NCI-H460 (cell line): Measurements from ENCODE around the gene FBRSL1. TPM values are rescaled to one million over a fixed set of nuclear protein-coding genes. Genes with fewer than 3 reads are reported as not detected.

Experiments used
- DNase-seq: peaks from one replicate; pipeline ENCODE4 v3.0.0-alpha.2; 2016; ENCODE audit warnings: low read depth; ENCODE audit errors: extremely low read depth
- total RNA-seq: library from RNA; depleted of rRNA; stranded (reverse); fragments of >200 nt; shearing (Covaris generic); gene quantifications from 2 replicates; pipeline ENCODE4 v1.2.3, GENCODE V29; 2014; rRNA removed

The FBRSL1 gene
- total RNA-seq, 1 experiment from 2014 or later = 18.2 TPM

DNA sequence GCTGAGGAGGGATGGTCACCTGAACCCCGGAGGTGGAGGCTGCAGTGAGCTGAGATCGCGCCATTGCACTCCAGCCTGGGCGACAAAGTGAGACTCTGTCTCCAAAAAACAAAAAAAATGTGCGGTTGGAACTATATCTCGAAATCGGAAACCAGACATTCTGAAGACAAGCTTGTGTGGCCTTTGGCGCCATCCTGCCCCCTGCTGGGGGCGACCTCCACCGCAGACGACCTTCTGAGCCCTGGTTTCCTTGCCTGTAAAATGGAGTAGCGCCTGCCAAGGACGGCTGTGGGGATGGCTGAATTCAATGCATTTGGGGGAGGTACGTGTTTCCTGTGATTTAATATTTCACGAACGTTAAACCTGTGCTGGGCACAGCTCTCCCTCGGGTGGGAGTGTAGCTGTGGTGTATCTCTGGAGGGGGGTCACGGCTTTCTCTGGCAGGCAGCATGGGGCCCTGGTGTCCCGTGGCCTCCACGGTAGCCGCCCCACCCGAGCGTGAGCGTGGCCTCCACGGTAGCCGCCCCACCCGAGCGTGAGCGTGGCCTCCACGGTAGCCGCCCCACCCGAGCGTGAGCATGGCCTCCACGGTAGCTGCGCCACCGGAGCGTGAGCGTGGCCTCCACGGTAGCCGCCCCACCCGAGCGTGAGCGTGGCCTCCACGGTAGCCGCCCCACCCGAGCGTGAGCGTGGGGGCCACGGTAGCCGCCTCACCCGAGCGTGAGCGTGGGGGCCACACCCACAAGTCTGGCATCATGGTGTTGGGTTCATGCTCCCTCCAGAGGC lies 65.1 kb downstream of the FBRSL1 start:
- DNase-seq = no peak

GRCh38 chr12:132555686-132556085 lies 65.7 kb downstream of the FBRSL1 start:
- DNase-seq = no peak

- no peak for DNase-seq
Observed at GRCh38 chr12:132556216-132556615, 66.3 kb downstream of the FBRSL1 start.

DNA sequence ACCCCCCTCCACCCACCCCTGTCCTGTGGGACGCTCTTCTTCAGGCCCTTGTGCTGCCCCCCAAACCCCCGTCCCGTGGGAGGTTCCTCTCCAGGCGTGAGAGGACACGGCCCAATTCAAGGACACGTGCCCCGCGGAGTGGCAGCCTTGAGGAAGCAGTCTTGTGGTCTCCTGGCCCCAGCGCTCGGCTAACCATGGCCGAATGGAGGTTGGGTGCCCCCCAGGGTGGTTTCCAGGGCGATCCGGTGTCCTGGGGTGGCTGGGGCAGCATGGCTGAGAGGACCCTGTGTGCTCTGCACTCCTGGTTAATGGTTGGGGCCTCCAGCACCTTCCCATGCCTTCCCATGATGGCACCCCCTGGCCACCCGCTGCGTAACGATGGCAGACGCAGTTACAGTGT lies 66.8 kb downstream of the FBRSL1 start:
- DNase-seq = no peak

GRCh38 chr12:132557291-132558015 lies 67.5 kb downstream of the FBRSL1 start:
- DNase-seq = no peak

DNA sequence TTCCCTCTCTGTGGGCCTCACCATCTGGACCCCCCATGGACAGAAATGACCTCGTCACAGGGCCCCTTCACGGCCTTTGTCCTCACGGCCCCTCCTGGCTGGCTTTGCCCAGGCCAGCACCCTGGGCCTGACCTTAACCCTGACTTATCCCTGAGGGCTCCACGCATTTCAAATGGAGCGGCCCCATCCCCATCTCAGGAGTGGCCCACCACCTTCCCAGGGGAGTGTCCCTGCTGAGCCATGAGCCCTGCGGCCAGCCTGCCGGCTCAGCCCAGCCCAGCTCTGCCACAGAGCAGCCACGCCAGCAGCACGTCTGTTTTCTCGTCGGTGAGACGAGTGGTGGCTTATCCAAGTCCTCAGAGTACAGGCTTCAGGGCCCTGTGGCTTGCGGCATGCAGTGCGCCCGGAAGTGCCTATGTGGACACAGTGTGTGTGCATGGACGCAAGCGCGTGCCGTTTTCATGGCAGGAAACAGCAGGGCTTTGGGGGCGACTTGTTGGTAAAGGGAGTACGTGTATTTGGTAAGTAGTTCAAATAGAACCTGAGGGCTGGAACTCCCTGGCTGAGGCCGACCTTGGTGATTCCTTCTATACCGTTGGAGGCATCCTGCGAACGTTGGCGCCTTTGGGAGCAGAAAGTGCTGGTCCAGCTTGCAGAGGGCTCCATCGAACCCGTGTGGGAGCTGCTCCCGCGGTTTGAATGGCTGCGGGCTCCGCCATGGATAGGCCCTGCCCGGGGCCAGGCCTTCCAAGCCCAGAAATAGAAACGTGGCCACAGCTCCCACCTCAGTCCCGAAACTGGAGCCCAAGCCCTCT lies 68.3 kb downstream of the FBRSL1 start:
- DNase-seq = no peak

DNA sequence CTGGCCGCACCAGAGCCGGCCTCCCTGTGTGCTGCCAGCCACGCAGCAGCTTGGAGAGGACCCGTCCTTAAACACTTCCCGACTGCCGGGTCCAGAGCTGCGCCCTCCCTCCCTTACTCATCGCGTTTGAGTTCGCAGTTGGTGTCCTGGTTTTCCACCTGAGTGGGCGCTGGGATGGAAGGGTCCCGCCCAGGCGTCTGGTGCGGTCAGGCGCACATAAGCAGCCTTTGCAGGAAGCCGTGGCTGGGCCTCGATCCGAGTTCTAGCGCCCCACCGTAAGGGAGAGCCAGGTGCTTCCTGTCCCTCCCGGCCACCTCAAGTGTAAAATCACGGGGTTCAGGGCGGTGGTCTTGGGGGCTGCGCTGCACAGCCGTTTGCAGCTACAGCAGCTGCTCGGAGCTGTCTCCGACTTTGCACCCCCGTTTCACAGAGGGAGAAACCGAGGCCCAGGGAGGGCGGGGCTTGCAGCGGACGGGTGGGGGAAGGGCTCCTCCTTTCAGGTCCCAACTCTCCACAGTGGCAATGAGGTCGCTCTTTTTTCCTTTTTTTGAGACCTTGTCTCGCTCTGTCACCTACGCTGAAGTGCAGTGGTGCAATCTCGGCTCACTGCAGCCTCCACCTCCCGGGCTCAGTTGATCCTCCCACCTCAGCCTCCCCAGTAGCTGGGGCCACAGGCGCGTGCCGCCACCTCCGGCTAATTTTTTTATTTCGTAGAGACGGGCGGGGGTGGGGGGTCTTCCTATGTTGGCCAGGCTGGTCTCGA lies 69.1 kb downstream of the FBRSL1 start:
- no peak for DNase-seq

DNA sequence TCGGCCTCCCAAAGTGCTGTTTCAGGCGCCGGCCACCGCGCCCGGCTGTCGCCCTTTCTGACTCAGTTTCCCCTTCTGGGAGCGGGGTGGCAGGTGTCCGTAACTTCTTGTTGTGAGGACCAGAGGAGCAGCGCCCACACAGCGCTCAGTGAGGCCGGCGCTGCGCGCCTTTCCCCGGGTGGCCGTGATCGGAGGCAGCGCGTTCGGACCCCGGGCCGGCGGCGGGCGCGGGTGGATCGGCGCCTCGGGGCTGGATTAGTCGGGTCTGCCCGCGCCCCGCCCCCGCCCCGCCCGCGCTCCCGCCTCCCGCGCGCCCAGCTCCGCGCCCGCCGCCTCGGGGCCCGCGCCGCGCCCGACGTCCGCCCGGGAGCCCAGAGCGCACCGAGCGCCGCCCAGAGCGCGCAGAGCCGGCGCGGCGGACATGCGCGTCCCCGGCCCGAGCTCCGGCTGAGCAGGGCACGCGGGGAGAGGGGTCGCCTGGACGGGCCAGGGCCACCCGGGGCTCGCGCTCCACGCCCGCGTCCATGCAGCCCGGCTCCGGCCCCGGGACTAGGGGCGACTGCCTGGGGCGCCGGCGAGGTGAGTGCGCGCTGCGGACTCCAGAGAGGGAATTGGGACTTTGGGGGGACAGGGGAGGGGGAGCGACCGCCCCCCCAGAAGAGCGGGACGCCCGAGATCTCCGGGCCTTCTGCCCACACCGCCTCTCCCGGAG lies 69.9 kb downstream of the FBRSL1 start:
- DNase-seq = peak; percentile 60

DNA sequence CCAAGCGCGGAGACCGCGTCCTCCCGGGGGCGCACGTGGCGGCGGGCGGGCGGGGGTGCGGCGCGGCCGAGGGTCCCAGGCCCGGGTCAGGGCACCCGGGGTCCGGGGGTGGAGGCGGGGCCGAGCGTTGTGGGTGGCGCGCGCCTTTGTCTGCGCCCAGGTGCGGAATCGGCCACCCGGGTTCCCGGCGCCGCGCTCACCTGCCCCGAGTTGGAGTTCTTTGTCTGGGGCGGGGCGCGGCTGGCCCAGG lies 70.3 kb downstream of the FBRSL1 start:
- DNase-seq = no peak

GRCh38 chr12:132560614-132561426 lies 70.9 kb downstream of the FBRSL1 start:
- peak; percentile 73 for DNase-seq

Other genes starting within 250 kb of the FBRSL1 start
- not detected in 2 replicates for gene GALNT9, start 160.6 kb upstream of the FBRSL1 start, total RNA-seq
- gene LRCOL1, start 120.4 kb downstream of the FBRSL1 start, total RNA-seq = not detected in 2 replicates
- not detected in 2 replicates for gene P2RX2, start 128.6 kb downstream of the FBRSL1 start, total RNA-seq
- gene POLE, start 197.2 kb downstream of the FBRSL1 start, total RNA-seq = 23.6 and 25.6 TPM in 2 replicates
- 22.5 and 27.3 TPM in 2 replicates for gene PXMP2, start 197.4 kb downstream of the FBRSL1 start, total RNA-seq
- gene PGAM5, start 220.7 kb downstream of the FBRSL1 start, total RNA-seq = 72.9 and 91.2 TPM in 2 replicates